Measurements from ENCODE around the gene THPO.

THPO gene

DNA sequence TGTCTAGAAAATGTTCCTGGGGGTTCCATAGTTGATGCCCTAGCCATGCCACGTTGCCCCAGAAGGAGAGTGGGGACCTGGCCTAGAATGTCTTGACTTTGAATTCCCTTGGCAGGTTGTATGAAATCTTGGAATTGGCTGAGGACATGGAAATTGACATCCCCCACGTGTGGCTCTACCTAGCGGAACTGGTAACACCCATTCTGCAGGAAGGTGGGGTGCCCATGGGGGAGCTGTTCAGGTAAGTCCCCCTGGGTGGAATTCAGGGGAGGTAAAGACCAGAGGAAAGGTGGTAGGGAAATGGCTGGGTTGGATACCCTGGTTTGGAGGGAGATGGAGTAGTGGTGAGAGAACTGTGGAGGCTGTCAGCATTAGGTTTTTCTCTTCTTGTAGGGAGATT, 49.5 kb downstream of the THPO start:
- no peak for DNase-seq

DNA sequence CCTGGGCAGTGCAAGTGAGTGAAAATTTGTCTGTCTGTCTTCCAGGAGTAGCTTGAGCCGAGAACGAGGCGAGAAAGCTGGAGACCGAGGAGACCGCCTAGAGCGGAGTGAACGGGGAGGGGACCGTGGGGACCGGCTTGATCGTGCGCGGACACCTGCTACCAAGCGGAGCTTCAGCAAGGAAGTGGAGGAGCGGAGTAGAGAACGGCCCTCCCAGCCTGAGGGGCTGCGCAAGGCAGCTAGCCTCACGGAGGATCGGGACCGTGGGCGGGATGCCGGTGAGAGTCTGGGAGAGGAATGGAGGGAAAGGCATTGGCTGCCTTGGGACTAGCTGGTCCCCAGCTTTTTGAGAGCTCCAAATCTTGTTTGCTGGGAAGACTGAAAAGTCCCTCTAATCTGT, 50.8 kb downstream of the THPO start:
- DNase-seq: no peak

DNA sequence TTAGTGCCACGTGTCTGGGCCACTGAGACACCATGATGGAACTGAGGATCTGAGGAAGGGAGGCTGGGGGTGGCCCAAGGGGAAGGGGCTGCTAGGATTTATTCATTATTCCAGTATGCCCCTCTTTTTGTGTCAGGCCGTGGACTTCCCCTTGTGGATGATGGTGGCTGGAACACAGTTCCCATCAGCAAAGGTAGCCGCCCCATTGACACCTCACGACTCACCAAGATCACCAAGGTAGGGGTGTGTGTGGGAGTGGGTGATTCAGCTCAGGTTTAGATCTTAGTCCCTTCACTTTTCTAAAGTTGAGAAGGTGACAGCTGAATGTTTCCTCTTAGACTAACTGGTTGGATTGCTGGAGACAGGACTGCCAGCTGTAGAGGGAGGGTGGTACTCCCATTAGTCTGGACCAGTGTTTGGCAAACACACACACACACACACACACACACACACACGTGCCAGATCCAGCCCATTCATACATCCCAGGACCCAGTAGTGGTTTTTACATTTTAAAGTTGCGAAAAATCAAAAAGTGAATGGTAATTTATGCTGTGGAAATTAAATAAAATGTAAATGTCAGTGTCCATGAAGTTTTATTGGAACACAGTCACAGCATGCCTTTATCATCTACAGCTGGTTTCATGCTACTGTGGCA, 52.2 kb downstream of the THPO start:
- DNase-seq: no peak

DNA sequence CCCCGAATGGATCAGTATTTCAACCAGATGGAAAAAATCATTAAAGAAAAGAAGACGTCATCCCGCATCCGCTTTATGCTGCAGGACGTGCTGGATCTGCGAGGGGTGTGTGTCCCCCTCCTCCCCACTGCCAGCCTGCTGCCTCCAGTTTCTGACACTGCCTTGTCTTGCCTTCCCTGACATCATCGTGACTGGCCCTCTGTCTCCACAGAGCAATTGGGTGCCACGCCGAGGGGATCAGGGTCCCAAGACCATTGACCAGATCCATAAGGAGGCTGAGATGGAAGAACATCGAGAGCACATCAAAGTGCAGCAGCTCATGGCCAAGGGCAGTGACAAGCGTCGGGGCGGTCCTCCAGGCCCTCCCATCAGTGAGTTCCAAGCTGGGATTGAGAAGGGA, 52.7 kb downstream of the THPO start:
- DNase-seq: no peak

DNA sequence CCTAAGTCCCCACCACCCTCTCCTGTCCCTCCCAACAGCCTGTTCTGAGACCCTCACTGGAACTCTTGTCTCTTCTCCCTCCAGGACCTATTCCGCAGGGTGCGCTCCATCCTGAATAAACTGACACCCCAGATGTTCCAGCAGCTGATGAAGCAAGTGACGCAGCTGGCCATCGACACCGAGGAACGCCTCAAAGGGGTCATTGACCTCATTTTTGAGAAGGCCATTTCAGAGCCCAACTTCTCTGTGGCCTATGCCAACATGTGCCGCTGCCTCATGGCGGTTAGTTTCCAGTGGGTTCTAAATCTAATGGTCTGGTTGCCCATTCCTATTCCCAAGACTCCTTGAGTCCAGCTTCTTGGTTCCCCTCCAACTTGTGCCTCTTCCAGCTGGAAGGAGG, 54.3 kb downstream of the THPO start:
- no peak for DNase-seq

DNA sequence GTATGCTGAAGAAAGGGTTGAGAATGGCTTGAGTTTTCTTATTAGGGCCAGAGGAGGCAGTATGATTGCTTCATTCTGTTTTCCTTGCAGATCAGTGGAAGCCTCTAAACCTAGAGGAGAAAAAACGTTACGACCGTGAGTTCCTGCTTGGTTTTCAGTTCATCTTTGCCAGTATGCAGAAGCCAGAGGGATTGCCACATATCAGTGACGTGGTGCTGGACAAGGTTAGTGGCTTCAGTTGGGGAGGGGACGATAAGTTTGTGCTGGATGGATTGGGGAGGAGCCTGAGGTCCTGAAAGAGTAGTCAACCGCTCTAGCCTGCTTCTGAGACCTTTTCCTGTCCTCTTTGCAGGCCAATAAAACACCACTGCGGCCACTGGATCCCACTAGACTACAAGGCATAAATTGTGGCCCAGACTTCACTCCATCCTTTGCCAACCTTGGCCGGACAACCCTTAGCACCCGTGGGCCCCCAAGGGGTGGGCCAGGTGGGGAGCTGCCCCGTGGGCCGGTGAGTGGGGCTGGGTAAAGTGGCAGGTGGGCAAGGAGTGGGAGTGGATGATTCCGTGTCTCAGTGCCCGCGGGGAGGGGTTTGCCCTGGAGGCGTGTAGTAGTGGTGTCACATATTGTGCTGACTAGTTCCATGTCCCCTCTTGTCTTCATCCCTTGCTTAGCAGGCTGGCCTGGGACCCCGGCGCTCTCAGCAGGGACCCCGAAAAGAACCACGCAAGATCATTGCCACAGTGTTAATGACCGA, 55.1 kb downstream of the THPO start:
- DNase-seq: no peak
